Kidney epithelial cell (primary cell): ENCODE results near the gene NRSN1. TPM values are rescaled to one million over a fixed set of nuclear protein-coding genes. Genes with fewer than 3 reads are reported as not detected.

Experiments
- DNase-seq: peaks from one replicate; pipeline ENCODE4 v3.0.0-alpha.2; 2010; ENCODE audit warnings: low read depth
- H3K27me3 ChIP-seq: 2 replicates; pipeline ENCODE4 v1.6.0; 2011; ENCODE audit warnings: low read length; ENCODE audit not compliant: control insufficient read depth, insufficient read depth
- H3K36me3 ChIP-seq: 2 replicates; pipeline ENCODE4 v1.5.1; 2011; ENCODE audit warnings: low read length; ENCODE audit not compliant: control insufficient read depth, insufficient read depth
- H3K4me3 ChIP-seq: 2 replicates; pipeline ENCODE4 v1.5.1; 2011; ENCODE audit warnings: low read depth, mild to moderate bottlenecking, control low read depth, low read length
- total RNA-seq: library from RNA; depleted of rRNA; stranded (reverse); fragments of >200 nt; gene quantifications from 2 replicates; pipeline ENCODE4 v1.2.3, GENCODE V29; 2015
- TF ChIP-seq, protein P1 (sequence below): IDR thresholded peaks from 2 replicates; pipeline ENCODE4 v1.5.1; 2011; ENCODE audit warnings: mild to moderate bottlenecking, moderate library complexity, low read length, control low read depth, inconsistent platforms; ENCODE audit not compliant: insufficient read depth, poor library complexity, severe bottlenecking

Gene NRSN1, protein sequence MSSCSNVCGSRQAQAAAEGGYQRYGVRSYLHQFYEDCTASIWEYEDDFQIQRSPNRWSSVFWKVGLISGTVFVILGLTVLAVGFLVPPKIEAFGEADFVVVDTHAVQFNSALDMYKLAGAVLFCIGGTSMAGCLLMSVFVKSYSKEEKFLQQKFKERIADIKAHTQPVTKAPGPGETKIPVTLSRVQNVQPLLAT
- total RNA-seq: not detected in 2 replicates

DNA sequence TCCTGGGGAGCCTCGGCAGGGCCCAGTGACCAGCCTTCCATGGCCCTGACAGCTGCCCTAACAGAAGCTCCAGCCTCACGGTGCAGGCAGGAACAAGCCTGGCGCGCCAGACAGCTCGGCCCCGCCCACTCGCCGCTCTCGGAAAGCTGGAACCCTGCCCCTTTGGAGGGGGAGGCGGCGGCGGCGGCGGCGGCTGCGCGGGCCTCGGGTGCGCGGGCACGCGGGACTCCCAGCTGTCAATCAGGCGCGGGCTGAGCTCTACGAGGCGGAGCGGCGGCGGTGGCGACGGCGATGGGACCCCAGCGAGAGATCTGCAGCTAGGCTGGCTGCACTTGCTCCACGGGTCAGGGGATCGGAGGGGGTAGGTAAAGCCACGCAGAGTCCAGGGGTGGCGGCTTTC lies at the start of gene NRSN1:
NRSN1 (plus strand) TSS at position 236 of the 400 bp plus-strand sequence. CDS start 8,113 bp downstream, outside the sequence.
- no peaks in the 10 kb centered on the region for H3K36me3 ChIP-seq
- no peaks in the 10 kb centered on the region for H3K27me3 ChIP-seq
- TF ChIP-seq, protein P1, sequence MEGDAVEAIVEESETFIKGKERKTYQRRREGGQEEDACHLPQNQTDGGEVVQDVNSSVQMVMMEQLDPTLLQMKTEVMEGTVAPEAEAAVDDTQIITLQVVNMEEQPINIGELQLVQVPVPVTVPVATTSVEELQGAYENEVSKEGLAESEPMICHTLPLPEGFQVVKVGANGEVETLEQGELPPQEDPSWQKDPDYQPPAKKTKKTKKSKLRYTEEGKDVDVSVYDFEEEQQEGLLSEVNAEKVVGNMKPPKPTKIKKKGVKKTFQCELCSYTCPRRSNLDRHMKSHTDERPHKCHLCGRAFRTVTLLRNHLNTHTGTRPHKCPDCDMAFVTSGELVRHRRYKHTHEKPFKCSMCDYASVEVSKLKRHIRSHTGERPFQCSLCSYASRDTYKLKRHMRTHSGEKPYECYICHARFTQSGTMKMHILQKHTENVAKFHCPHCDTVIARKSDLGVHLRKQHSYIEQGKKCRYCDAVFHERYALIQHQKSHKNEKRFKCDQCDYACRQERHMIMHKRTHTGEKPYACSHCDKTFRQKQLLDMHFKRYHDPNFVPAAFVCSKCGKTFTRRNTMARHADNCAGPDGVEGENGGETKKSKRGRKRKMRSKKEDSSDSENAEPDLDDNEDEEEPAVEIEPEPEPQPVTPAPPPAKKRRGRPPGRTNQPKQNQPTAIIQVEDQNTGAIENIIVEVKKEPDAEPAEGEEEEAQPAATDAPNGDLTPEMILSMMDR: no peak
- H3K4me3 ChIP-seq: no peak within 1 kb of the TSS
- no peak for DNase-seq

DNA sequence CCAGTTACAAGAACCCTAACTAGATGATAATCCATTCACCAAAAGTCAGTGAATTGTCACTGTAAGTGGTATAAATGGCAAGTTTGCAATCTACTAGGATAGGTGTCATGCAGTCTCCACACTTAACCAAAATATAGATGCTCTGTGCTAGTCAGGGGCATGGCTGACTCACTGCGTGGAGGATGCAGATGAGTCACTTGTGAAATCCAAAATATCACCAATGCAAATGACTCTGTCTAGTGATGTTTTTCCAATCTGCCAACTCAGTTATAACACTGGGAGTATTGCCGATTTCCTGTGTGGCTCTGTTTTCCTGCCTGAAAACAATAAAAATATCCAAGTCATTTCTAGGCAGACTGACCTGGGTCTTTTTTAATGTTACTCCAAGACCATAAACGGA lies 47.8 kb upstream of the NRSN1 start:
- Histone ChIP-seq H3K4me3 (no peak overlapping the region), H3K36me3 (no peaks in the 10 kb centered on the region), H3K27me3 (no peaks in the 10 kb centered on the region)
- TF ChIP-seq, protein P1: no peak
- DNase-seq: no peak

DNA sequence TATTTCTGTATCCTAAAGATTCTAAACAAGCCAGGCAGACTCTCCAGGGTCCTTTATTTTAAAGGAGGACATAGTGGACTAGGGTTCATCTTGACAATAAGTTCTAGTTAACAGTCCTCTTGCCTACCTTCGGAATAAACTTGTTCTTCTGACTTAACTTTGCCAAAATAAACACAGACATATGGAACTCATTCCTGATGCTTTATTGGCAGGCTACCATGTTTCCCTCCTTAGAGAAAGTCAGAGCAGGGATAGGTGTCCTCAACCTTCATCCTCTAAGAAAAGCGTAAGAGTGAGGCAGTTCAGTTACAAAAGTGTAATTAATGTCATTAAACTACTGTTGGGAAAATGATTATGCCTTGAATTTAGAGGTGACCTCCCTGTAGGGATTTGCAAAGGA lies 46.9 kb upstream of the NRSN1 start:
- no peak for DNase-seq
- Histone ChIP-seq H3K36me3 (no peaks in the 10 kb centered on the region), H3K27me3 (no peaks in the 10 kb centered on the region), H3K4me3 (no peak overlapping the region)
- TF ChIP-seq, protein P1: no peak

DNA sequence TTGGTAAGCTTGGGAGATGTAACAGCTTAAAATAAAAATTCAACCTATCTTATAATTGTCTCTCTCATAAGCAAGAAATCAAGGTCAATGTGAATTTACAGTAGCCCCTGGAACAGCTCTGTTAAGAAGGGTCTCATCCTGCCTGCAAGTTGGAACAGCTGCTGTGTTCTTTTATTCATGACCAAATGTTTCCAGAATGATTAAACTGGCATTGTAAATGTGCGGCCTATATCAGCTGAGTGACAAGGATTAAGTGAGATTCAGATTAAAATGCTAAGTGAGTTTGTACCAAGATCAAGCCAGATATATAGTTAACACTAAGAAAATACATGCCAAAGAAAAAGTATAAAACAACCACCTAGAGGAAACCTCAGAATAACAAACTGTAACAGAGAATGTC lies 45.3 kb upstream of the NRSN1 start:
- H3K4me3 ChIP-seq: no peak overlapping the region
- TF ChIP-seq, protein P1: no peak
- H3K36me3 ChIP-seq: no peaks in the 10 kb centered on the region
- no peaks in the 10 kb centered on the region for H3K27me3 ChIP-seq
- no peak for DNase-seq

DNA sequence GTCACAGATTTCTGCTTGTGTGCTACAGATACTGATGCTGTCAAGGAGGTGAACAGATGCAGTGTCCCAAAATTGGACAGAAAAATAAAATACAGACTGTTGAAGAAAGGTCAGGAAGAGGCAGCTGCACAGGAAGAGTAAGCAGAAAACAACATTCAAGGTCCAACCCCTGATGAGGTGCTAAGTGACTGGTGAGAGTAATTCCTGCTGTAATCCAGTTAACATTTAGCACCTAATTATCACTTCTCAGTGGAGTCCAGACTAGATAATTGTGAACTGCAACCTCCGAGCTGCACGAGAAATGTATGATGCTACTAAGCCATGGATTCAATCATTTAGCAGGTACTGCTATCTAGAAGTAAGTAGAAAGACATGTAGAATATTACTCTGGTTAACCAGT lies 36.3 kb upstream of the NRSN1 start:
- Histone ChIP-seq H3K27me3 (no peaks in the 10 kb centered on the region), H3K36me3 (no peaks in the 10 kb centered on the region), H3K4me3 (no peak overlapping the region)
- TF ChIP-seq, protein P1: no peak
- DNase-seq: no peak

DNA sequence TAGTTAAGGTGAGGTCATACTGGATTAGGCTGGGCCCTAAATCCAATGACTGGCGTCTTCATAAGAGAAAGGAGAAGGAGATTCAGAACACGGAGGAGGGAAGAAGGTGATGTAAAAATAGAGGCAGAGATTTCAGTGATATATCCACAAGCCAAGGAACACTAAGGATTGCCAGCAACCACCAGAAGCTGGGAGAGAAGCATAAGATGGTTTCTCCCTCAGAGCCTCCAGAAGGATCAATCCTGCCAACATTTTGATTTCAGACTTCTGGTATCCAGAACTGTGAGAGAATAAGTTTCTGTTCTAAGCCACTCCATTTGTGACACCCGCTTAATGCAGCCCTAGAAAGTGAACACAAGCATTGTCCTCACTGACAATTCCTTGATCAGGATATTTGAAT lies 33.6 kb upstream of the NRSN1 start:
- TF ChIP-seq, protein P1: no peak
- Histone ChIP-seq H3K36me3 (no peaks in the 10 kb centered on the region), H3K27me3 (no peaks in the 10 kb centered on the region), H3K4me3 (no peak overlapping the region)
- no peak for DNase-seq
